ENCODE results near the gene FAAP24.
"Not testable (repeated sequence)": the region's sequence is repeated elsewhere in the genome, so short reads cannot be mapped to it uniquely, and the experiment has no call there.

Gene FAAP24

DNA sequence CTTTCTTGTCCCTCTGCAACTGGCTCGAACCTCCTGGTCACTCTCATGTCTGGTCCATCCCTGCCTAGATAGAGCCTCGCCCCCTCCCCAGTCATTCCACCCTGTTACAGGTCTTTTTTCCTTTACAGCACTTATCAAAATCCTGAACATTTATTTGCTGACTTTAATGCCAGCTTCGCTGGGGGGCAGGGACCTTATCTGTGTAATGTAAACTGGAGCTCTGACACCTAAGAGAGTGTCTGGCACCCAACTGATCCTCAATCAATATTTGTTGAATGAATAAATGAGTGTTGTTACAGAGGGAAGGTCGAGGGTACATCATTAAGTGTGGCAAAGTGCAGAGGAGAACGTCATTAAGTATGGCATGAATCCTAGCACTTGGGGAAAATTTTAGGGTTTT, 16.7 kb downstream of the FAAP24 start:
- no peak overlapping the region for H3K4me3 ChIP-seq (ENCODE audit: low read length)
- TF ChIP-seq, protein P1, sequence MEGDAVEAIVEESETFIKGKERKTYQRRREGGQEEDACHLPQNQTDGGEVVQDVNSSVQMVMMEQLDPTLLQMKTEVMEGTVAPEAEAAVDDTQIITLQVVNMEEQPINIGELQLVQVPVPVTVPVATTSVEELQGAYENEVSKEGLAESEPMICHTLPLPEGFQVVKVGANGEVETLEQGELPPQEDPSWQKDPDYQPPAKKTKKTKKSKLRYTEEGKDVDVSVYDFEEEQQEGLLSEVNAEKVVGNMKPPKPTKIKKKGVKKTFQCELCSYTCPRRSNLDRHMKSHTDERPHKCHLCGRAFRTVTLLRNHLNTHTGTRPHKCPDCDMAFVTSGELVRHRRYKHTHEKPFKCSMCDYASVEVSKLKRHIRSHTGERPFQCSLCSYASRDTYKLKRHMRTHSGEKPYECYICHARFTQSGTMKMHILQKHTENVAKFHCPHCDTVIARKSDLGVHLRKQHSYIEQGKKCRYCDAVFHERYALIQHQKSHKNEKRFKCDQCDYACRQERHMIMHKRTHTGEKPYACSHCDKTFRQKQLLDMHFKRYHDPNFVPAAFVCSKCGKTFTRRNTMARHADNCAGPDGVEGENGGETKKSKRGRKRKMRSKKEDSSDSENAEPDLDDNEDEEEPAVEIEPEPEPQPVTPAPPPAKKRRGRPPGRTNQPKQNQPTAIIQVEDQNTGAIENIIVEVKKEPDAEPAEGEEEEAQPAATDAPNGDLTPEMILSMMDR (conservative IDR thresholded peaks at IDR 0.05; ENCODE audit: low read length): no peak
- DNase-seq (ENCODE audit: low read depth): no peak

DNA sequence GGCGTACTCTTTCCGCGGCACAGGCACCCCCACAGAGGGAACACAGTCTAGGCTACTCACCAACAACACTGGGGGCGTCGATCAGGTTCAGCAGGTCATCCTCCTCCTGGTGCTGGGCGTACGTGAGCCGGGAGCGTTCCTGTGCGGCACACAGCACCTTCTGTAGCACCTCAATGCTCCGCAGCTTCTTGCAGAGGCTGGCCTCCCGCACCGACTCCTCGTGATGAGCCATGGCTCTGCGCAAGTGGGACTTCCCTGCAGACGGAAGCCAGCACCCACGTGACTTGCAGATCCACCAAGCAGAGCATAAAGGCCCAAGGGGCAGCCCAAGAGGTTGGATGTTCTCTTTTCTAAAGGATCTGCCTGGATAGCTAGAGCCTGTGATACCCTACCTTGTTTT, 23.9 kb downstream of the FAAP24 start:
- not testable (repeated sequence) for H3K4me3 ChIP-seq (ENCODE audit: low read length); DNase-seq (ENCODE audit: low read depth)

DNA sequence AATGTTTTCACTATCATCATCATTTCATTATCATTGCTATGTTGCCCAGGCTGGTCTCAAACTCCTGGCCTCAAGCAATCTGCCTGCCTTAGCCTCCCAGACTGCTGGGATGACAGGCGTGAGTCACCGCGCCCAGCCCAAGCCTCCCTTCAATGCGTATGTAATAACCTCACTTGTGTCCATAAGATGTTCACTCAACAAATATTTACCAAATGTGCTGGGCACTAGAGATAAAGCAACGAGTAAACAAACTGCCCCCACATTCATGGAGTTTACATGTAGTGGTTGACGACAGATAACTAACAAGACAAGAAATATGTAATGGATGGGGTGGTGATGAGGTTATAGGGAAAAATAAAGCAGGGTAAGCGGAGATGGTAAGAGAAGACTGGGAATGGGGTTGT, 25.0 kb downstream of the FAAP24 start:
- H3K4me3 ChIP-seq (ENCODE audit: low read length); DNase-seq (ENCODE audit: low read depth): not testable (repeated sequence)

DNA sequence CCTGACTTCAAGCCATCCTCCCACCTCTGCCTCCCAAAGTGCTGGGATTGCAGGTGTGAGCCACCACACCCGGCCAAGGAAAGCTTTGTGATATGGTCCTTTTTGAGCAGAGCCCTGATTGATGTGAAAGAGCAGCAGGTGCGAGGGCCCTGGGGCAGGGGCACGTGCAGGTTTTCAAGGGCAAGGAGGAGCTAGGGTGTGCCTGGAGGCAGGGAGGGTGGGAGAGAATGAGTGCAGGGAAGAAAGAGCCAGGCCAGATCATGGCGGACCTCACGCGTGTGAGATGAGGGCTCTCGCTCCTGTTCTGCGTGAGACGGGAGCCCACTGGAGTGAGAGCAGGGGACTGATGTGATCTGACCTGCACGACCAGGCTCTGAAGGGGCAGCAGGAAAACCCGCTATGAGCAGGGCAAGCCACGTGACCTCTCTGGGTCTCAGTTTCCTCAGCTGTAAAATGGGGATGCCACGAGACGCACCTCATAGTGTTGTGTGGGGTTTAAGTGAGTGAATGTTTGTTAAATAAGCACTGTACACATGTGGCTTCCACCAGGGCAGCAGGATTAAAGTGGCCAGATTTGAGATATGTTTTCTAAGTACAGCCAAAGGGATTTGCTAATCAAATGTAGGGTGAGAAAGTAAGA, 25.8 kb downstream of the FAAP24 start:
- TF ChIP-seq, protein P1 (conservative IDR thresholded peaks at IDR 0.05; ENCODE audit: low read length): no peak
- DNase-seq (ENCODE audit: low read depth): no peak
- no peak overlapping the region for H3K4me3 ChIP-seq (ENCODE audit: low read length)

DNA sequence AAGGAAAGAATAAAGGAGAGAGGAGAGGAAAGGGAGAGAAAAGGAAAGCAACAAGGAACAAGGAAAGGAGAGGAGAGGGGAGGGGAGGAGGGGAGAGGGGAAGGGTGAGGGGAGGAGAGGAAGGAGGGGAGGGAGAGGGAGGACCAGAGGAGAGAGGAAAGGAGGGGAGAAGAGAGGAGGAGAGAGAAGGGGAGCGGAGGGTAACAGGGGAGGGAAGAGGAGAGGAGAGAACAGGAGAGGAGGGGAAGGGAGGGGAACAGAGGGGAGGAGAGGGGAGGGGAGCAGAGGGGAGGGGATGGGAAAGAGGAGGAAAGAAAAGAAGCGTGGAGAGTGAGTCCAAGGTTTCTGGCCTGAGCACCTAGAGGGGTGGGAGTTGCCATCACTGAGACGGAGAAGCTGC, 26.7 kb downstream of the FAAP24 start:
- H3K4me3 ChIP-seq (ENCODE audit: low read length): no peak overlapping the region
- TF ChIP-seq, protein P1 (conservative IDR thresholded peaks at IDR 0.05; ENCODE audit: low read length): no peak
- DNase-seq (ENCODE audit: low read depth): no peak

DNA sequence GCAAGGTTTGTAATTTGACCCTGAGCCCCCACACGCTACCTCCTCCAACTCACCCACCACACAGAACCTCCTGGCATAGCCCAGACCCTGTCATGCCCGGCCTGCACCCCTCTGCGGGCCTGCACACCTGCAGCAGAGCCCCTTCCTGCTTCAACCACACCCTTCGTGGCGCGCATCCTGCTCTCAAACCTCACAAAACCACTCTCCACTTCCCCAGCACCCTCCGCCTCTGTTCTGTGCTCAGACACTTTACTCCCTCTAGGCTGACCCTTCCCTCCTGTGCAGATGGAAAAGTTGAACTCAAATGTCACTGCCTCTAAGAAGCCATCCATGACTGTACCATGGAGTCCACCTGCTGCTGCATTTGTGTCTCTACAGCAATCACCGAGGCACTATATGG, 28.5 kb downstream of the FAAP24 start:
- DNase-seq (ENCODE audit: low read depth): no peak
- H3K4me3 ChIP-seq (ENCODE audit: low read length): no peak overlapping the region
- TF ChIP-seq, protein P1 (conservative IDR thresholded peaks at IDR 0.05; ENCODE audit: low read length): no peak

DNA sequence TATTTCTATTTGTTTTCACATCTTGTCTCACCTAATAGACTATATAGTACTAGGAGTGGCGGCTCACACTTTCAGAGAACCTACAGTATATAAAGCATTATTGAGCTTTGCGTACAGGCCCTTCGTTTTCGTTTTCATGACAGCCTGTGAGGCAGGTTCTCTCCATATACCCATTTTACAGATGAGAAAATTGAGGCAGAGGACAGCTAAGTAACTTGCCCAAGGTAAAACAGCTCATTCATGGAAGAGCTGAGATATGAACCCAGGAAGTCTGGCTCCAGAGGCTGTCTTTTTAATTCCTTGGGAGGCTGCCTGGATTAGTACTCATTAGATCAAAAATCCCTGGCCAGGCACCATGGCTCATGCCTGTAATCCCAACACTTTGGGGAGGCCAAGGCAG, 28.9 kb downstream of the FAAP24 start:
- no peak overlapping the region for H3K4me3 ChIP-seq (ENCODE audit: low read length)
- no peak for DNase-seq (ENCODE audit: low read depth)
- TF ChIP-seq, protein P1 (conservative IDR thresholded peaks at IDR 0.05; ENCODE audit: low read length): no peak

DNA sequence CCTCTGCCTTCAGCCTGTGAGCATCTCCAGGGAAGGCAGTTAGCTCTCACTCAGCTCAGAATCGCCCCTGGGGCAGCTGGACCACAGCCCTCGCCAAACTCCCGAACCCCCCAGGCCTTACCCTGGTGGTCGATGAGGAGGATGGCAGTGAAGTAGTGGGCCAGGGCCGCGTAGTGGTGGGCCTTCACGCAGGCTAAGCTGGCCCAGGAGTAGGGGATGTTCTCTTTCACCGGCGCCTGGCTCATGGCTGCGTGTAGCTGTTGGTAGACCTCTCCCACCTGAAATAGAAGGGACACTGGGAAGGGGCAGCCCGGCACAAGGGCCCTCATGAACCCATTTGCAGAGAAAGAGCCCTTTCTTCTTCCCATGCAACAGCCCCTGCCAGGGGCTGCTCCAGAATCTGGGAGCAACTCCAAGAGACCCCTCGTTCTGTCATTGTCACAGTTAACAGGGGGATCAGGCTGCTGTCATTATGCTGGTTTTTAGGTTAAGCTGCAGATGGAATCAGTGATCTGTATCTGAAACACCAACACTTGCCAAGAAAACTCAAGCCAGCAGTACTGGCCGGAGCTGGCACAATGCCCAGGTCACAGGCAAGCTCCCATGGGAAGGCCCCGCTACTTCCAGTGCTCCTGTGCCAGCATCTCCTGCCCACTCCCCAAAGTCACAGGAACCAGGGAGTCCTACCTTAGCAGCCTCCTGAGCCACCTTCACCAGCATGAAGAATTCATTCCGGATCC, 30.3 kb downstream of the FAAP24 start:
- not testable (repeated sequence) for DNase-seq (ENCODE audit: low read depth); H3K4me3 ChIP-seq (ENCODE audit: low read length)

DNA sequence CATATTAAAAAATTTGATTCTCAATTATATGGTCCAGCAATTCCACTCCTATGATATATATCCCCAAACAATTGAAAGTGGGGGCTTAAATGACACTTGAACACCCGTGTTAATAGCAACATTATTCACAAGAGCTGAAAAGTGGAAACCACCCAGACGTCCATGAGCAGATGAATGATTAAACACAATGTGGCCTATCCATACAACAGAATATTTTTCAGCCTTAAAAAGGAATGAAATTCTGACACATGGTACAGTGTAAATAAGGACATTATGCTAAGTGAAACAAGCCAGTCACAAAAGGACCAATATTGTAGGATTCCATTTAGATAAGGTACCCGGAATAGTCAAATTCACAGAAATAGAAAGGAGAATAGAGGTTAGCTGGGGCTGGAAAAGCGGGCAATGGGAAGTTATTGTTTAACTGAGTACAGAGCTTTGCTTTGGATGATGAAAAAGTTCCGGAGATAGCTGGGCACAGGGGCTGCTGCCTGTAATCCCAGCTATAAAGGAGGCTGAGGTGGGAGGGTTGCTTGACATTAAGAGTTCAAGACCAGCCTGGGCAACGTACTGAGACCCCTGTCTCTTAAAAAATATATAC, 31.5 kb downstream of the FAAP24 start:
- not testable (repeated sequence) for DNase-seq (ENCODE audit: low read depth); H3K4me3 ChIP-seq (ENCODE audit: low read length)
